Hypothalamus (tissue), 51 donors: ENCODE results near the gene THSD4.
A peak's percentile ranks its signal among the peaks of the same experiment; 100 is the strongest.

Experiments
- DNase-seq, 51 donors: peaks; one replicate each; lab custom pipeline; 2025; lab: John Stamatoyannopoulos, UW

The THSD4 gene

GRCh38 chr15:71781179-71781964 lies 666.1 kb downstream of the THSD4 start:
- no peak for DNase-seq

GRCh38 chr15:71781965-71782265 lies 666.6 kb downstream of the THSD4 start:
- DNase-seq: no peak

- DNase-seq: no peak
Observed at GRCh38 chr15:71782422-71783165, 667.3 kb downstream of the THSD4 start.

GRCh38 chr15:71784719-71785118 lies 669.4 kb downstream of the THSD4 start:
- DNase-seq: no peak

GRCh38 chr15:71785996-71786395 lies 670.7 kb downstream of the THSD4 start:
- DNase-seq: no peak

- no peak for DNase-seq
Observed at GRCh38 chr15:71786673-71787072, 671.4 kb downstream of the THSD4 start.

- DNase-seq: no peak
Observed at GRCh38 chr15:71788646-71789579, 673.6 kb downstream of the THSD4 start.

GRCh38 chr15:71789616-71790015 lies 674.3 kb downstream of the THSD4 start:
- DNase-seq: no peak

- no peak for DNase-seq
Observed at GRCh38 chr15:71790081-71790480, 674.8 kb downstream of the THSD4 start.

- DNase-seq: no peak
Observed at GRCh38 chr15:71791975-71792374, 676.7 kb downstream of the THSD4 start.

GRCh38 chr15:71792521-71792920 lies 677.2 kb downstream of the THSD4 start:
- no peak for DNase-seq

- DNase-seq: no peak
Observed at GRCh38 chr15:71798641-71799040, 683.4 kb downstream of the THSD4 start.

GRCh38 chr15:71800190-71800589 lies 684.9 kb downstream of the THSD4 start:
- no peak for DNase-seq

- peak in 15 of 51 donors; percentile 1 to 40 (median 19) for DNase-seq
Observed at GRCh38 chr15:71800835-71801745, 685.8 kb downstream of the THSD4 start.

GRCh38 chr15:71801935-71802655 lies 686.8 kb downstream of the THSD4 start:
- no peak for DNase-seq

GRCh38 chr15:71802770-71803169 lies 687.5 kb downstream of the THSD4 start:
- DNase-seq: no peak

GRCh38 chr15:71804226-71804625 lies 689.0 kb downstream of the THSD4 start:
- DNase-seq: no peak

GRCh38 chr15:71804695-71805470 lies 689.6 kb downstream of the THSD4 start:
- DNase-seq: no peak
